Uterus (tissue), 2 donors: ENCODE measurements around the gene MCTP1.

Source experiments
- POLR2A ChIP-seq, 2 donors: fragments of 450-650 bp; IDR thresholded peaks; one replicate each; pipeline ENCODE4 v1.6.1; 2016; ENCODE audit warnings: antibody characterized with exemption in 2 of 2, mild to moderate bottlenecking in 1 of 2, moderate library complexity in 1 of 2
- TF ChIP-seq, protein P1 (sequence below), 4 experiments: fragments of 200-600 bp in 2 of 4; fragments of 450-650 bp in 2 of 4; sonication (generic) in 2 of 4; IDR thresholded peaks; one replicate each; pipeline ENCODE4 v1.5.1; 2016 to 2019; ENCODE audit warnings: antibody characterized with exemption in 4 of 4, mild to moderate bottlenecking in 2 of 4, moderate library complexity in 1 of 4

DNA sequence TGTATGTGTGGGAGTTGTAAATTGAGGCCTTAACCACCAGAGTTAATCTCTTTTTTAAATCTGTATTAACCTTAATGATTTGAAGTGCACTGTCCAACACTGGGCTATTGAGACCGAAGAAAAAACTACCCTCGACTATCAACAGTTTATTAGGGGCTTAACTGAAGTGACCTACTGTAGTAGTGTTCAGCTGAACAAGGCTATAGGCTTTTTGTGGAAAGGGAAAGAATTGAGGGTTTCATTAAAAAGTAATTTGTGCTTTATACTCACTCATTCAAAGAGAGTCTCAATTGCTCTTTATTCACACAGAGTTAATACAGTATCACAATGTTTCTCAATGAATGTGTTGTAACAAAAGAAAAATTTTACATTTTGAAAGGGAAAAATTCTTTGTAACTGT, 399.0 kb downstream of the MCTP1 start:
- TF ChIP-seq, protein P1, sequence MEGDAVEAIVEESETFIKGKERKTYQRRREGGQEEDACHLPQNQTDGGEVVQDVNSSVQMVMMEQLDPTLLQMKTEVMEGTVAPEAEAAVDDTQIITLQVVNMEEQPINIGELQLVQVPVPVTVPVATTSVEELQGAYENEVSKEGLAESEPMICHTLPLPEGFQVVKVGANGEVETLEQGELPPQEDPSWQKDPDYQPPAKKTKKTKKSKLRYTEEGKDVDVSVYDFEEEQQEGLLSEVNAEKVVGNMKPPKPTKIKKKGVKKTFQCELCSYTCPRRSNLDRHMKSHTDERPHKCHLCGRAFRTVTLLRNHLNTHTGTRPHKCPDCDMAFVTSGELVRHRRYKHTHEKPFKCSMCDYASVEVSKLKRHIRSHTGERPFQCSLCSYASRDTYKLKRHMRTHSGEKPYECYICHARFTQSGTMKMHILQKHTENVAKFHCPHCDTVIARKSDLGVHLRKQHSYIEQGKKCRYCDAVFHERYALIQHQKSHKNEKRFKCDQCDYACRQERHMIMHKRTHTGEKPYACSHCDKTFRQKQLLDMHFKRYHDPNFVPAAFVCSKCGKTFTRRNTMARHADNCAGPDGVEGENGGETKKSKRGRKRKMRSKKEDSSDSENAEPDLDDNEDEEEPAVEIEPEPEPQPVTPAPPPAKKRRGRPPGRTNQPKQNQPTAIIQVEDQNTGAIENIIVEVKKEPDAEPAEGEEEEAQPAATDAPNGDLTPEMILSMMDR (IDR thresholded peaks at IDR 0.05): no peak
- no peak for TF ChIP-seq POLR2A (IDR thresholded peaks at IDR 0.05)
